ENCODE data around the gene UBE3B.

UBE3B gene

DNA sequence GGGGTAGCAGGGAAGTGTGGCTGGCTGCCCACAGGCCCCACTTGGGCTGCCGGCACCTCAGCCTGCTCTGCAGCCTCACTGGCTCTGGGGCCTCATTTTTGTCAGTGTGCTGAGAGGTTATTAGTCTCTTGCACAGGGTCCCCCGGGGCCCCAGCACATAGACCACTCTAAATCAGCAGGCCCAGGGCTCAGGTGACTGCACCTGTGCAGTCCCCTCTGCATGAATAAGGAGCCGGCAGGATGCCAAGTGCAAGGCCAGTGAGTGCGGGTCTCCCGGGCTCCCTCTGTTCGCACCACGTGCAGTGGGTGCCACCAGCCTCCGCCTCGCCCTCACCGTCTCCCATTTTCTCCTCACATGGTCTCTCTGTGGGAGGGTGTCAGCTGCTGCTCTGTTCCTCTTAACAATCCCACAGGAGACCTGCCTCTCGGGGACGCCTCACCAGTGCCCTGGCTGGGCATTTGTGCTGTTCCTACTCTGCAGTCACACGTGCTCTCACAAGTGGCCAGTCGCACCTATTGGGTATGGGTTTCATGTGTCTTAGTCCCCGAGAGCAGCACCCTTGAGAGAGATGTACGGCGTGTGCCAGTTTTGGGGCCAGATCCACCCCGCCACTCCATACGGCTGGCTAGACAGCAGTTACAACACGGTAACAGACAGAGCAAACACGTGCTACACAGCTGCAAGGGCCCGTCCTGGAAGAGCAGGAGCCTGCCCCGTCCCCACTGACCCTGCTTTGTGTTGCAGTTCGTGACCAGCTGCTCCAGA is 55.5 kb downstream of the UBE3B start:
- Histone ChIP-seq H3K9me3 (ENCODE audit: severe bottlenecking) (no peaks in the 10 kb centered on the region), H3K27ac (no peak overlapping the region), H3K36me3 (no peaks in the 10 kb centered on the region; the same call in none of the 2 replicates), H3K27me3 (ENCODE audit: insufficient read depth, low read depth, severe bottlenecking) (no peaks in the 10 kb centered on the region), H3K4me3 (ENCODE audit: low read depth, low read length) (no peak overlapping the region)
- TF ChIP-seq, protein P1, sequence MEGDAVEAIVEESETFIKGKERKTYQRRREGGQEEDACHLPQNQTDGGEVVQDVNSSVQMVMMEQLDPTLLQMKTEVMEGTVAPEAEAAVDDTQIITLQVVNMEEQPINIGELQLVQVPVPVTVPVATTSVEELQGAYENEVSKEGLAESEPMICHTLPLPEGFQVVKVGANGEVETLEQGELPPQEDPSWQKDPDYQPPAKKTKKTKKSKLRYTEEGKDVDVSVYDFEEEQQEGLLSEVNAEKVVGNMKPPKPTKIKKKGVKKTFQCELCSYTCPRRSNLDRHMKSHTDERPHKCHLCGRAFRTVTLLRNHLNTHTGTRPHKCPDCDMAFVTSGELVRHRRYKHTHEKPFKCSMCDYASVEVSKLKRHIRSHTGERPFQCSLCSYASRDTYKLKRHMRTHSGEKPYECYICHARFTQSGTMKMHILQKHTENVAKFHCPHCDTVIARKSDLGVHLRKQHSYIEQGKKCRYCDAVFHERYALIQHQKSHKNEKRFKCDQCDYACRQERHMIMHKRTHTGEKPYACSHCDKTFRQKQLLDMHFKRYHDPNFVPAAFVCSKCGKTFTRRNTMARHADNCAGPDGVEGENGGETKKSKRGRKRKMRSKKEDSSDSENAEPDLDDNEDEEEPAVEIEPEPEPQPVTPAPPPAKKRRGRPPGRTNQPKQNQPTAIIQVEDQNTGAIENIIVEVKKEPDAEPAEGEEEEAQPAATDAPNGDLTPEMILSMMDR (IDR thresholded peaks at IDR 0.05; ENCODE audit: low read depth, low read length): no peak
- DNase-seq: no peak

DNA sequence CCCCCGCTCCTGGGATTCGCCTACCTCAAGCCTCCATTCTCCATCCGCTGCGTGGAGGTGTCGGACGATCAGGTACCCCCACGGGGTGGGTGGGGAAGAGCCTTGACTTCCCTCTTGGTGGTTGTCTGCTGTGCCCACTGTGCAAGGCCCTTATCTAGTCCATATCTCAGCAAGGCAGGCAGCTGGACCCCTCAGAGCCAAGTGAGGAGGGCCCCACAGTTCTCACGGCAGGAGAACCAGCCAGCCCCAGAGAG is 56.0 kb downstream of the UBE3B start:
- no peak overlapping the region for H3K4me3 ChIP-seq (ENCODE audit: low read depth, low read length)
- no peak for DNase-seq
- H3K27me3 ChIP-seq (ENCODE audit: insufficient read depth, low read depth, severe bottlenecking): no peaks in the 10 kb centered on the region
- H3K9me3 ChIP-seq (ENCODE audit: severe bottlenecking): no peaks in the 10 kb centered on the region
- TF ChIP-seq, protein P1 (IDR thresholded peaks at IDR 0.05; ENCODE audit: low read depth, low read length): no peak
- no peak overlapping the region for H3K27ac ChIP-seq
- H3K36me3 ChIP-seq: no peaks in the 10 kb centered on the region; the same call in none of the 2 replicates

DNA sequence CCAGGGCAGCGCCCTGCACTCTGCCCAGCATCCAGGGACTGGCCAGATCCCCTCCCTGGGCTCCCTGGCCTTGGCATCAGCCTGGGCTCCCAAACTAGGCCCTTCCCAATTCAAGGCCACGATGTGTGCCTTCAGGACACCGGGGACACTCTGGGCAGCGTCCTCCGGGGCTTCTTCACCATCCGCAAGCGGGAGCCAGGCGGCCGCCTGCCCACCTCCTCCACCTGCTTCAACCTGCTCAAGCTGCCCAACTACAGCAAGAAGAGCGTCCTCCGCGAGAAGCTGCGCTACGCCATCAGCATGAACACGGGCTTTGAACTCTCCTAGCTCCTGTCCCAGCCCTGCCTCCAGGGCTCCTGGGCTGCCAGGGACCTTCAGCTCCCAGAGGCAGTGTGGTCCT is 57.0 kb downstream of the UBE3B start:
- Histone ChIP-seq H3K36me3 (no peaks in the 10 kb centered on the region; the same call in none of the 2 replicates), H3K27me3 (ENCODE audit: insufficient read depth, low read depth, severe bottlenecking) (no peaks in the 10 kb centered on the region), H3K9me3 (ENCODE audit: severe bottlenecking) (no peaks in the 10 kb centered on the region), H3K27ac (no peak overlapping the region), H3K4me3 (ENCODE audit: low read depth, low read length) (no peak overlapping the region)
- DNase-seq: no peak
- TF ChIP-seq, protein P1 (IDR thresholded peaks at IDR 0.05; ENCODE audit: low read depth, low read length): no peak

DNA sequence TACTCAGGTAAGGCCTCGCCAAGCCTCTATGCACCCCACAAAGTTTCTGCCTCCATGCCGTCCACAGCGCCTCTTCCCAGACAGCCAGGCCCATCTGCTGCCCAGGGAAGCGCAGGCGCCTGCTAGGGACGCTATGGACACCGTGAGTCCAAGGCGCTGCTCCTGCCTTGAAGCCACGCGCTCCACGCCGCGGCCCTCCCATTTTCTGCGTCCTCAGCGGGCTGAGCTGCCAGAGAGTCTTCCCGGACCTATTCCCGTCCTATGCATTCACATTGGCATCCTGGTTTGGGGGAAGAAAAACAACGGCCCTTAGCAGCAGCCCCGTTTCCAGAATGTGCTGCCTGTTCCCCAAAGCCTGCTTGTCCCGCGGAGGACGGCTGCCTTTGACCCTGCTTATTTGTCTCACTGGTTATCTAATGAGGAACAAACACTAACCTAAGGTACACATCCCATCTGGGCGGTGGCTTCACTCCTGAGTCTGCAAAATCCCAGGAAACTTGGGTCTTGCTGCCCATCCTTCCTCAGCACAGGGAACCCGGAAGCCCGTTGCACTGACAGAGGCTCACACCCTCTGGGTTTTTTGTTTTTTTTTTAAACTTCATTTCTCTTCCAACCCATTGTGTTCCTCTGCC is 57.9 kb downstream of the UBE3B start:
- Histone ChIP-seq H3K4me3 (ENCODE audit: low read depth, low read length) (no peak overlapping the region), H3K27me3 (ENCODE audit: insufficient read depth, low read depth, severe bottlenecking) (no peaks in the 10 kb centered on the region), H3K27ac (no peak overlapping the region), H3K36me3 (no peaks in the 10 kb centered on the region; the same call in none of the 2 replicates), H3K9me3 (ENCODE audit: severe bottlenecking) (no peaks in the 10 kb centered on the region)
- no peak for DNase-seq
- TF ChIP-seq, protein P1 (IDR thresholded peaks at IDR 0.05; ENCODE audit: low read depth, low read length): no peak

DNA sequence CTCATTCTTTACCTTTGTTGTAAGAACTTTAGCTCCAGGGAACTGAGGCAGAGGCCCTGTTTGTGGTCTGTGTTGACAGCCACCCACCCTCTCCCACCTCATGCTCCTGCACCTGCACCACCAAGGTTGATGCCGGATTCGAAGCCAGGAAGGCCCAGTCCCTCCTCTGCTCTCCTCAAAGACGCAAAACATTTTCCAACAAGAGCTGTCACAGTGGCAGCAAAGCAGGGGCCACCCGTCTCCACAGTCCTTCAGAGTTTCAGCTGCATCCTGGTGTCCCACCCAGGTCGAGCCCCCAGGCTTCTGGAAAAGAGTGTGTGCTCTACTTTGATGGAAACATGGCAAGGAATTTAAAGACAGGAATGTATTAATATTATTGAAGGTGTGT is 58.4 kb downstream of the UBE3B start:
- no peaks in the 10 kb centered on the region for H3K27me3 ChIP-seq (ENCODE audit: insufficient read depth, low read depth, severe bottlenecking)
- TF ChIP-seq, protein P1 (IDR thresholded peaks at IDR 0.05; ENCODE audit: low read depth, low read length): no peak
- DNase-seq: no peak
- no peak overlapping the region for H3K4me3 ChIP-seq (ENCODE audit: low read depth, low read length)
- H3K27ac ChIP-seq: no peak overlapping the region
- no peaks in the 10 kb centered on the region; the same call in none of the 2 replicates for H3K36me3 ChIP-seq
- H3K9me3 ChIP-seq (ENCODE audit: severe bottlenecking): no peaks in the 10 kb centered on the region
